Measurements from ENCODE around the gene PHLDB3.

PHLDB3 gene

DNA sequence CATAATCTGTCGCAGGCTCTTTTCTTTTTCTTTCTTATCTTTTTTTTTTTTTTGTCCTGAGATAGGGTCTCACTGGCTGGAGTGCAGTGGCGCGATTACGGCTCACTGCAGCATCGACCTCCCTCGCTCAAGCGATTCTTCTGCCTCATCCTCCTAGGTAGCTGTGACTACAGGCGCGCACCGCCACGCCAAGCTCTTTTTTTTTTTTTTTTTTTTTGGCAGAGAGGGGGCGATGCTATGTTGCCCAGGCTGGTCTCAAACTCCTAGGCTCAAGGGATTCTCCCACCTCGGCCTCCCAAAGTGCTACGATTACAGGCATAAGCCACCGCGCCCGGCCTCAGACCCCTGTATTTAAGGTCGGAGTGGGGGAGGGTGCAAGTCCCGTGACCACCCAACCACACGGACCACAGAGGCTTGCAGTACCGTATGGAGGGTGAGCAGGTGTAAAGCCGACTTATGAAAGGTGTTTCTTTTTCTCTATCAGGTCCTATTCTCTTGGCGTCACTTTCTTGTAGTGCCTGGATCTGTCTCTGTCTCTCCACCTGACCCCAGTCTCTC lies 2.0 kb downstream of the PHLDB3 start:
- TF ChIP-seq, protein P1, sequence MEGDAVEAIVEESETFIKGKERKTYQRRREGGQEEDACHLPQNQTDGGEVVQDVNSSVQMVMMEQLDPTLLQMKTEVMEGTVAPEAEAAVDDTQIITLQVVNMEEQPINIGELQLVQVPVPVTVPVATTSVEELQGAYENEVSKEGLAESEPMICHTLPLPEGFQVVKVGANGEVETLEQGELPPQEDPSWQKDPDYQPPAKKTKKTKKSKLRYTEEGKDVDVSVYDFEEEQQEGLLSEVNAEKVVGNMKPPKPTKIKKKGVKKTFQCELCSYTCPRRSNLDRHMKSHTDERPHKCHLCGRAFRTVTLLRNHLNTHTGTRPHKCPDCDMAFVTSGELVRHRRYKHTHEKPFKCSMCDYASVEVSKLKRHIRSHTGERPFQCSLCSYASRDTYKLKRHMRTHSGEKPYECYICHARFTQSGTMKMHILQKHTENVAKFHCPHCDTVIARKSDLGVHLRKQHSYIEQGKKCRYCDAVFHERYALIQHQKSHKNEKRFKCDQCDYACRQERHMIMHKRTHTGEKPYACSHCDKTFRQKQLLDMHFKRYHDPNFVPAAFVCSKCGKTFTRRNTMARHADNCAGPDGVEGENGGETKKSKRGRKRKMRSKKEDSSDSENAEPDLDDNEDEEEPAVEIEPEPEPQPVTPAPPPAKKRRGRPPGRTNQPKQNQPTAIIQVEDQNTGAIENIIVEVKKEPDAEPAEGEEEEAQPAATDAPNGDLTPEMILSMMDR (conservative IDR thresholded peaks at IDR 0.05; ENCODE audit: low read length), result no peak
- no peak for TF ChIP-seq EZH2phosphoT487 (IDR thresholded peaks at IDR 0.05; ENCODE audit: borderline replicate concordance)
- H3K79me2 ChIP-seq (ENCODE audit: insufficient read depth, low read length), result no peaks in the 10 kb centered on the region
- H4K20me1 ChIP-seq (ENCODE audit: insufficient read depth, low read length, poor library complexity, severe bottlenecking), result no peaks in the 10 kb centered on the region
- H3K36me3 ChIP-seq (ENCODE audit: insufficient read depth, low read length), result no peaks in the 10 kb centered on the region
- no peak overlapping the region for H3K9ac ChIP-seq (ENCODE audit: low read depth, low read length, poor library complexity, severe bottlenecking)
- no peaks in the 10 kb centered on the region for H3K27me3 ChIP-seq (ENCODE audit: insufficient read depth, low read length, poor library complexity, severe bottlenecking)
- H3F3A ChIP-seq (ENCODE audit: low read depth), result no peaks in the 10 kb centered on the region
- no peaks in the 10 kb centered on the region for H3K9me3 ChIP-seq (ENCODE audit: insufficient read depth, low read depth, low read length)
- H3K4me1 ChIP-seq (ENCODE audit: insufficient read depth, low read length, poor library complexity, severe bottlenecking), result peaks cover 15% of the 10 kb centered on the region
- peak overlapping the region; percentile 82 for H3K4me2 ChIP-seq (ENCODE audit: low read depth, low read length, poor library complexity, severe bottlenecking)
- no peak overlapping the region for H3K4me3 ChIP-seq (ENCODE audit: low read length, poor library complexity, severe bottlenecking)
- H3K9me2 ChIP-seq (replicated peaks; ENCODE audit: low read depth, low read length), result no peaks in the 10 kb centered on the region
- no peak overlapping the region for H2AFZ ChIP-seq (ENCODE audit: low read length)

GRCh38 chr19:43501661-43502418 lies 2.7 kb downstream of the PHLDB3 start:
- Histone ChIP-seq H4K20me1 (ENCODE audit: insufficient read depth, low read length, poor library complexity, severe bottlenecking) (no peaks in the 10 kb centered on the region), H3K79me2 (ENCODE audit: insufficient read depth, low read length) (no peaks in the 10 kb centered on the region), H3K9ac (ENCODE audit: low read depth, low read length, poor library complexity, severe bottlenecking) (no peak overlapping the region), H3F3A (ENCODE audit: low read depth) (no peaks in the 10 kb centered on the region), H3K27me3 (ENCODE audit: insufficient read depth, low read length, poor library complexity, severe bottlenecking) (no peaks in the 10 kb centered on the region), H3K4me3 (ENCODE audit: low read length, poor library complexity, severe bottlenecking) (no peak overlapping the region), H3K4me1 (ENCODE audit: insufficient read depth, low read length, poor library complexity, severe bottlenecking) (peaks cover 15% of the 10 kb centered on the region), H3K9me2 (replicated peaks; ENCODE audit: low read depth, low read length) (no peaks in the 10 kb centered on the region), H3K9me3 (ENCODE audit: insufficient read depth, low read depth, low read length) (no peaks in the 10 kb centered on the region), H2AFZ (ENCODE audit: low read length) (no peak overlapping the region), H3K4me2 (ENCODE audit: low read depth, low read length, poor library complexity, severe bottlenecking) (peak overlapping the region; percentile 82), H3K36me3 (ENCODE audit: insufficient read depth, low read length) (no peaks in the 10 kb centered on the region)
- TF ChIP-seq, protein P1 (conservative IDR thresholded peaks at IDR 0.05; ENCODE audit: low read length), result no peak
- no peak for TF ChIP-seq EZH2phosphoT487 (IDR thresholded peaks at IDR 0.05; ENCODE audit: borderline replicate concordance)

- no peaks in the 10 kb centered on the region for H3F3A ChIP-seq (ENCODE audit: low read depth)
- H3K4me1 ChIP-seq (ENCODE audit: insufficient read depth, low read length, poor library complexity, severe bottlenecking), result peaks cover 6% of the 10 kb centered on the region
- no peaks in the 10 kb centered on the region for H3K36me3 ChIP-seq (ENCODE audit: insufficient read depth, low read length)
- no peaks in the 10 kb centered on the region for H3K27me3 ChIP-seq (ENCODE audit: insufficient read depth, low read length, poor library complexity, severe bottlenecking)
- TF ChIP-seq, protein P1 (conservative IDR thresholded peaks at IDR 0.05; ENCODE audit: low read length), result no peak
- no peak for TF ChIP-seq EZH2phosphoT487 (IDR thresholded peaks at IDR 0.05; ENCODE audit: borderline replicate concordance)
- H3K9me2 ChIP-seq (replicated peaks; ENCODE audit: low read depth, low read length), result no peaks in the 10 kb centered on the region
- H3K9ac ChIP-seq (ENCODE audit: low read depth, low read length, poor library complexity, severe bottlenecking), result no peak overlapping the region
- no peak overlapping the region for H2AFZ ChIP-seq (ENCODE audit: low read length)
- H3K9me3 ChIP-seq (ENCODE audit: insufficient read depth, low read depth, low read length), result no peaks in the 10 kb centered on the region
- no peaks in the 10 kb centered on the region for H3K79me2 ChIP-seq (ENCODE audit: insufficient read depth, low read length)
- no peak overlapping the region for H3K4me2 ChIP-seq (ENCODE audit: low read depth, low read length, poor library complexity, severe bottlenecking)
- no peak overlapping the region for H3K4me3 ChIP-seq (ENCODE audit: low read length, poor library complexity, severe bottlenecking)
- no peaks in the 10 kb centered on the region for H4K20me1 ChIP-seq (ENCODE audit: insufficient read depth, low read length, poor library complexity, severe bottlenecking)
These were observed 5.5 kb downstream of the PHLDB3 start for GRCh38 chr19:43499042-43499441.

All from Loucy (cell line).